ENCODE data around the gene INSC. TPM values are rescaled to one million over a fixed set of nuclear protein-coding genes. Genes with fewer than 3 reads are reported as not detected.

Gene INSC
- total and polyA plus RNA-seq, 4 donors, result 3.0 to 13.9 (median 7.5) TPM

DNA sequence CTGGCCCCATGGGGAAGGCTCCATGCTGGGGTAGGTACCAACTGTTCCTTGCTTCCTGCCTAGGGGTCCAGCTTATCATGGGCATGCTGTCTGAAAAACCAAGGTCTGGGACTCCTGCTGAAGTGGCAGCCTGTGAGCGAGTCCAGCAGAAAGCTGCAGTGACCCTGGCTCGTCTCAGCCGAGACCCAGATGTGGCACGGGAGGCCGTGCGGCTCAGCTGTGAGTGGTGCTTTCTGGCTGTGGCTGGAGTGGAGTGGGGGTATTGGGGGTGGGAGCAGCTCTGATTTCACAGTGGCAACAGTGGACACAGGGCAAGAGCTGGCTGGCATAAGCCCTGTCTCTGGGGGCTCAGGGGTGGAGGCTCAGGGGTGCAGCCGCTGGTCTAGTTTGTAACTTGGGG, 124.1 kb downstream of the INSC start:
- WGBS (ENCODE audit: insufficient coverage), result 90% methylated on average over 6 of the region's 7 CpGs
- Histone ChIP-seq H3K9me3 (ENCODE audit: control insufficient read depth, insufficient read depth, low read length) (no peaks in the 10 kb centered on the region), H3K27ac (ENCODE audit: low read depth, low read length) (no peak overlapping the region), H3K4me1 (ENCODE audit: control insufficient read depth, insufficient read depth, low read length) (peaks cover 3% of the 10 kb centered on the region), H3K27me3 (ENCODE audit: control insufficient read depth, insufficient read depth, low read length) (peaks cover 2% of the 10 kb centered on the region), H3K4me3 (ENCODE audit: low read depth, low read length) (no peak overlapping the region), H3K36me3 (ENCODE audit: control insufficient read depth, insufficient read depth, low read length) (no peaks in the 10 kb centered on the region)
- DNase-seq (ENCODE audit: low read depth in 4 of 6, low spot score in 6 of 6), result no peak

DNA sequence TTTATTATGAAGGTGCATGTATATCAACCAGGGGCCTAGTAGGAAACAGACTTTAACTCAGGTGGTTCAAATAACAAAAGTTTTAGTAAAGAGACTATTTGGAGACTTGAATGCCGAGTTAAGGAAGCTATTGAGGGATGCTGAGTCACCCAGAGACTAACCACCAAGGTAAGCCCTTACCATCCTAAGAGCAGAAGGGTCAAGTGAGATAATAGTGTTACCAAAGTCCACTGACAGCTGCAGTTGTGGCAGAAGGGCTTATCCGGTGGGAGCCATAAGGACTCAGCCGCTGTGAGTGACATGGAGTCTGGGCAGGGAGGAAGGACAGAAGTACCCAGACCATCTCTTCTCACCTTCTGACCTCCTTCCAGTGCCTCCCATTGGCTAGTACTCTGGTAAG, 134.0 kb downstream of the INSC start:
- WGBS (ENCODE audit: insufficient coverage), result no CpG with 5 or more reads among the region's 3 CpGs
- no peaks in the 10 kb centered on the region for H3K27me3 ChIP-seq (ENCODE audit: control insufficient read depth, insufficient read depth, low read length)
- no peak overlapping the region for H3K27ac ChIP-seq (ENCODE audit: low read depth, low read length)
- no peaks in the 10 kb centered on the region for H3K36me3 ChIP-seq (ENCODE audit: control insufficient read depth, insufficient read depth, low read length)
- H3K4me3 ChIP-seq (ENCODE audit: low read depth, low read length), result no peak overlapping the region
- H3K9me3 ChIP-seq (ENCODE audit: control insufficient read depth, insufficient read depth, low read length), result no peaks in the 10 kb centered on the region
- no peak for DNase-seq (ENCODE audit: low read depth in 4 of 6, low spot score in 6 of 6)
- H3K4me1 ChIP-seq (ENCODE audit: control insufficient read depth, insufficient read depth, low read length), result no peaks in the 10 kb centered on the region

GRCh38 chr11:15258433-15259165, 143.9 kb downstream of the INSC start:
- peak in 2 of 6 donors; percentile 45 to 79 for DNase-seq (ENCODE audit: low read depth in 4 of 6, low spot score in 6 of 6)
- H3K27ac ChIP-seq (ENCODE audit: low read depth, low read length), result no peak overlapping the region
- no peaks in the 10 kb centered on the region for H3K36me3 ChIP-seq (ENCODE audit: control insufficient read depth, insufficient read depth, low read length)
- H3K9me3 ChIP-seq (ENCODE audit: control insufficient read depth, insufficient read depth, low read length), result no peaks in the 10 kb centered on the region
- no CpG with 5 or more reads among the region's 3 CpGs for WGBS (ENCODE audit: insufficient coverage)
- no peaks in the 10 kb centered on the region for H3K4me1 ChIP-seq (ENCODE audit: control insufficient read depth, insufficient read depth, low read length)
- no peak overlapping the region for H3K4me3 ChIP-seq (ENCODE audit: low read depth, low read length)
- no peaks in the 10 kb centered on the region for H3K27me3 ChIP-seq (ENCODE audit: control insufficient read depth, insufficient read depth, low read length)

DNA sequence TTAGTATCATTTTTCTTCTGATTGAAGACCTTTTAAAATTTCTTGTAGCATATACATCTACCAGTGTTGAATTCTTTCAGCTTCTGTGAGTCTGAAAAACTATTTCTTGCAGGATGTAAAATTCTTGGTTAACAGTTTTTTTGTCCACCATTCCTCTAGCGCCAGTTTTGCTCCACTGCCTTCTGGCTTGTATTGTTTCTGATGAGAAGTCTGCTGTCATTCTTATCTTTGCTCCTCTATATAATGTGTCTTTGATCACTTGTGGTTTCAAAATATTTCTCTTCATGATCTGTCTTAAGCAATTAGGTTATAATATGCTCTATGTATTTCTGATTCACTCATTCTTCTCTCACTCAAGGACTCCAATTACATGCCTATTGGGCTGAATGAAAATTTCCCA, 152.3 kb downstream of the INSC start:
- Histone ChIP-seq H3K4me1 (ENCODE audit: control insufficient read depth, insufficient read depth, low read length) (no peaks in the 10 kb centered on the region), H3K27ac (ENCODE audit: low read depth, low read length) (no peak overlapping the region)
- WGBS (ENCODE audit: insufficient coverage), result no CpG with 5 or more reads among the region's 1 CpG

DNA sequence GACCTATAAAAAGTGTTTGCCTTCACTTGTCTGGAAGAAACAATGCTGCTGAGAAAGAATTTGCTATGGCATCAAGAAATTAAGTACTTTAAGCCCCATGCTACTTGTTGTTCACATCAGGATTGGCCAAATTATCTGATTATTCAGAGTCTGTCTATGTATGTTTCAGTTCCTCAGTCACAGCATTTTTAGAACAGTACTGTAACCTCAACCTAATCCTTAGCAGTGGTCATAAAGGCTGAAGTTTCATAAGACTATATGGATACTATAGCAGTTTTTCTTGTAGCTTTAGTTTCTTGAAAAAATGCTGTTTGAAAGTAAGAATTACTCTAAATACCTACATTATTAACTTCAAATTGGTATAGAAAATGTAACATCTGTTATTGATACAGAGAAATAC, 153.9 kb downstream of the INSC start:
- Histone ChIP-seq H3K27me3 (ENCODE audit: control insufficient read depth, insufficient read depth, low read length) (no peaks in the 10 kb centered on the region), H3K27ac (ENCODE audit: low read depth, low read length) (no peak overlapping the region), H3K4me3 (ENCODE audit: low read depth, low read length) (no peak overlapping the region), H3K4me1 (ENCODE audit: control insufficient read depth, insufficient read depth, low read length) (no peaks in the 10 kb centered on the region), H3K36me3 (ENCODE audit: control insufficient read depth, insufficient read depth, low read length) (no peaks in the 10 kb centered on the region), H3K9me3 (ENCODE audit: control insufficient read depth, insufficient read depth, low read length) (peaks cover 7% of the 10 kb centered on the region)
- no peak for DNase-seq (ENCODE audit: low read depth in 4 of 6, low spot score in 6 of 6)

More for the DNA sequence above, 152.3 kb downstream of the INSC start:
- DNase-seq (ENCODE audit: low read depth in 4 of 6, low spot score in 6 of 6), result no peak
- Histone ChIP-seq H3K36me3 (ENCODE audit: control insufficient read depth, insufficient read depth, low read length) (no peaks in the 10 kb centered on the region), H3K9me3 (ENCODE audit: control insufficient read depth, insufficient read depth, low read length) (peaks cover 7% of the 10 kb centered on the region), H3K4me3 (ENCODE audit: low read depth, low read length) (no peak overlapping the region), H3K27me3 (ENCODE audit: control insufficient read depth, insufficient read depth, low read length) (no peaks in the 10 kb centered on the region)

DNA sequence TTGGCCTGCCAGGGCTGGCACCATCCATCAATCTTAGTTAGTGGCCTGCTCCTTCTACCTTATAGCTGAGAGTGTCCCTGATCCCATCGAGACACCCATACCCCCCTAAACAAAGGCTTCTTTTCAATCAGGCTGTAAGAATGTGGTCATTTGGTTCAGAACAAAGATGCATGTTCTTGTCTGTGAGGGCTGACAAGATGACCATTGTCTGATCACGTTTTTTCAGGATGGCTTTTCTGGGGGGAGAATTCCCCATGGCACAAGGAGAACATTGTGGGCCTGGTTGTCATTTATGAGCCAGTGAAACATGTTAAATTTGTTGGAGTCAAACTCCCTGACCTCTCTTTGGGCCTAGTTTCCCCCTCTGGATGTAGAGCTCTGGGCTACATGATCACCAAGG, 160.4 kb downstream of the INSC start:
- no peaks in the 10 kb centered on the region for H3K36me3 ChIP-seq (ENCODE audit: control insufficient read depth, insufficient read depth, low read length)
- H3K9me3 ChIP-seq (ENCODE audit: control insufficient read depth, insufficient read depth, low read length), result no peaks in the 10 kb centered on the region
- no peak overlapping the region for H3K4me3 ChIP-seq (ENCODE audit: low read depth, low read length)
- H3K27me3 ChIP-seq (ENCODE audit: control insufficient read depth, insufficient read depth, low read length), result no peaks in the 10 kb centered on the region
- peak overlapping the region; percentile 25 for H3K27ac ChIP-seq (ENCODE audit: low read depth, low read length)
- WGBS (ENCODE audit: insufficient coverage), result 38% methylated on average over 1 of the region's 2 CpGs
- DNase-seq (ENCODE audit: low read depth in 4 of 6, low spot score in 6 of 6), result peak in 1 of 6 donors; percentile 58
- peaks cover 6% of the 10 kb centered on the region for H3K4me1 ChIP-seq (ENCODE audit: control insufficient read depth, insufficient read depth, low read length)

DNA sequence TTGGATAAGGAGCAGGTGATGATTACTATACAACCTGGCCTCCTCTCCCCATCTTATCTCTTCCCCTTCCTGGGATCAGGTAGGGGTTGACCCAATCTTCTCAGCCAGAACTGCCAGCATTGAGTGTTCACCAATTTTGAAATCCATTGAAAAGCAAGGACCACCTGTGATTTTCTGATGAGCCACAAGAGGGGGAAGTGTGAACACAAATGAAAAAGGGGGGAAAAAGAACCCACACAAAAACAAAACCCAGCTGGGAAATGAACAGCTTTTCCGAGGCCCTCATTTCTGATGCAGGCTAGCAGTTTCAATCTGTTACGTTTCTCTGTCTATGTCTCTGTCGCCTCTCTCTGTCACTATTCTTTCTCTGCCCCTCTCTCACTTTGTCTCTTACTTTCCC, 161.9 kb downstream of the INSC start:
- WGBS (ENCODE audit: insufficient coverage), result 10% methylated on average over 3 of the region's 3 CpGs
- no peaks in the 10 kb centered on the region for H3K36me3 ChIP-seq (ENCODE audit: control insufficient read depth, insufficient read depth, low read length)
- no peak overlapping the region for H3K4me3 ChIP-seq (ENCODE audit: low read depth, low read length)
- H3K4me1 ChIP-seq (ENCODE audit: control insufficient read depth, insufficient read depth, low read length), result peaks cover 6% of the 10 kb centered on the region
- no peaks in the 10 kb centered on the region for H3K9me3 ChIP-seq (ENCODE audit: control insufficient read depth, insufficient read depth, low read length)
- no peaks in the 10 kb centered on the region for H3K27me3 ChIP-seq (ENCODE audit: control insufficient read depth, insufficient read depth, low read length)
- DNase-seq (ENCODE audit: low read depth in 4 of 6, low spot score in 6 of 6), result peak in 5 of 6 donors; percentile 39 to 89 (median 48)
- H3K27ac ChIP-seq (ENCODE audit: low read depth, low read length), result peak overlapping the region; percentile 57

GRCh38 chr11:15278128-15278527, 163.4 kb downstream of the INSC start:
- Histone ChIP-seq H3K27me3 (ENCODE audit: control insufficient read depth, insufficient read depth, low read length) (no peaks in the 10 kb centered on the region), H3K9me3 (ENCODE audit: control insufficient read depth, insufficient read depth, low read length) (no peaks in the 10 kb centered on the region), H3K4me3 (ENCODE audit: low read depth, low read length) (no peak overlapping the region), H3K4me1 (ENCODE audit: control insufficient read depth, insufficient read depth, low read length) (peaks cover 6% of the 10 kb centered on the region), H3K36me3 (ENCODE audit: control insufficient read depth, insufficient read depth, low read length) (no peaks in the 10 kb centered on the region), H3K27ac (ENCODE audit: low read depth, low read length) (no peak overlapping the region)
- WGBS (ENCODE audit: insufficient coverage), result 90% methylated on average over 2 of the region's 5 CpGs
- DNase-seq (ENCODE audit: low read depth in 4 of 6, low spot score in 6 of 6), result no peak

GRCh38 chr11:15280393-15280792, 165.7 kb downstream of the INSC start:
- H3K4me1 ChIP-seq (ENCODE audit: control insufficient read depth, insufficient read depth, low read length), result no peaks in the 10 kb centered on the region
- H3K36me3 ChIP-seq (ENCODE audit: control insufficient read depth, insufficient read depth, low read length), result no peaks in the 10 kb centered on the region
- H3K4me3 ChIP-seq (ENCODE audit: low read depth, low read length), result no peak overlapping the region
- DNase-seq (ENCODE audit: low read depth in 4 of 6, low spot score in 6 of 6), result no peak
- no peaks in the 10 kb centered on the region for H3K9me3 ChIP-seq (ENCODE audit: control insufficient read depth, insufficient read depth, low read length)
- no peaks in the 10 kb centered on the region for H3K27me3 ChIP-seq (ENCODE audit: control insufficient read depth, insufficient read depth, low read length)
- no peak overlapping the region for H3K27ac ChIP-seq (ENCODE audit: low read depth, low read length)

DNA sequence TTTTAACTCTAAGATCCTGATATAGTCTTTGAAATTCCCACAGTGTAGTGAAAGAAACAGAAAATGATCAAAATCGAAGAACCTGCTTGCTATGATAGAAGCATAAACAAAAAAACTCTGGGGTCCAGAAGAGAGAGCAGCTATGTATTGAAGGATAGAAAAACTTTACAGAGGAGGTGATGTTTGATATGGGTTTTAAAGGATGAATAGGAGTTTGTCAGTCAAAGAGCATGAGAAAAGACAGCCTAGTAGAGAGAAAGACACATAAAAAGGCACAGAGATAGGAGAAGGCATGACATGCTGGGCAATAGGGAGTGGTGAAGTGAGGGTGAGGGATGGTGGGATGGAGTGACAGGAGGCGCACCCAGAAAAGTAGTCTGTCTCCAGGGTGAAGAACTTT, 168.0 kb downstream of the INSC start:
- no peaks in the 10 kb centered on the region for H3K9me3 ChIP-seq (ENCODE audit: control insufficient read depth, insufficient read depth, low read length)
- H3K27me3 ChIP-seq (ENCODE audit: control insufficient read depth, insufficient read depth, low read length), result no peaks in the 10 kb centered on the region
- 100% methylated on average over 2 of the region's 2 CpGs for WGBS (ENCODE audit: insufficient coverage)
- no peak for DNase-seq (ENCODE audit: low read depth in 4 of 6, low spot score in 6 of 6)
- no peaks in the 10 kb centered on the region for H3K36me3 ChIP-seq (ENCODE audit: control insufficient read depth, insufficient read depth, low read length)
- H3K27ac ChIP-seq (ENCODE audit: low read depth, low read length), result no peak overlapping the region
- no peaks in the 10 kb centered on the region for H3K4me1 ChIP-seq (ENCODE audit: control insufficient read depth, insufficient read depth, low read length)
- H3K4me3 ChIP-seq (ENCODE audit: low read depth, low read length), result no peak overlapping the region
